Mucosa of descending colon (tissue), 3 donors: ENCODE results near the gene PRKX. TPM values are rescaled to one million over a fixed set of nuclear protein-coding genes. Genes with fewer than 3 reads are reported as not detected.
"Not testable (repeated sequence)": the region's sequence is repeated elsewhere in the genome, so short reads cannot be mapped to it uniquely, and the experiment has no call there.

Source experiments
- ATAC-seq: fragments of 200-7000 bp; cut with Tn5 transposase; one replicate; pipeline ENCODE4 v1.9.1; 2020; ENCODE audit warnings: mild to moderate bottlenecking, moderate library complexity
- DNase-seq, 3 donors: peaks; one replicate each; pipeline ENCODE4 v3.0.0-alpha.2; 2020
- H3K36me3 ChIP-seq: fragments of 200-600 bp; one replicate; pipeline ENCODE4 v1.8.0; 2021; ENCODE audit warnings: low read depth, mild to moderate bottlenecking
- H3K4me1 ChIP-seq: fragments of 200-600 bp; one replicate; pipeline ENCODE4 v1.8.0; 2021; ENCODE audit warnings: low read depth, mild to moderate bottlenecking
- H3K4me3 ChIP-seq: fragments of 200-600 bp; one replicate; pipeline ENCODE4 v1.8.0; 2021; ENCODE audit warnings: mild to moderate bottlenecking
- H3K9me3 ChIP-seq: fragments of 200-600 bp; one replicate; pipeline ENCODE4 v1.8.0; 2021; ENCODE audit warnings: mild to moderate bottlenecking
- CTCF ChIP-seq: fragments of 200-600 bp; IDR thresholded peaks from one replicate; pipeline ENCODE4 v1.8.0; 2022; ENCODE audit warnings: antibody characterized with exemption, mild to moderate bottlenecking
- intact Hi-C, 2 donors: fragments of 100-400 bp; cut with DNase I in 1 of 2; cut with micrococcal nuclease in 1 of 2; formaldehyde crosslinking; loops; one replicate each; pipeline versions ENCODE4 v1.11.0 to v1.11.1; 2022; cut with DNase I, micrococcal nuclease
- total RNA-seq, 3 donors: library from RNA; stranded (reverse); fragmentation: NEBNext Ultra II Directional in 2 of 3; extraction: Animal tissue kit (Norgen Biotek cat#: 25700) in 2 of 3; gene quantifications; one replicate each; pipeline versions ENCODE4 v1.2.1 to v1.2.4, GENCODE V29; 2021 to 2023
- donor health status: DM: no; HTN: no; CAD: no; lungs with moderate emphysema.
- donor health status: DM: no; HTN: no; CAD: no.
- donor health status: DM: no; HTN: yes; CAD: no.

PRKX gene
- total RNA-seq, 3 donors from 2014 or later = 10.5 to 22.4 (median 21.5) TPM

GRCh38 chrX:3717742-3718420, 4.4 kb upstream of the PRKX start:
- Histone ChIP-seq H3K4me3 (no peak overlapping the region), H3K36me3 (no peaks in the 10 kb centered on the region), H3K9me3 (no peaks in the 10 kb centered on the region), H3K4me1 (no peaks in the 10 kb centered on the region)
- DNase-seq (no peak), ATAC-seq (no peak)
- intact Hi-C loops = no loop called here
- TF ChIP-seq CTCF = no peak

GRCh38 chrX:3715921-3716320, 2.5 kb upstream of the PRKX start:
- ATAC-seq (no peak), DNase-seq (no peak)
- Histone ChIP-seq H3K4me1 (no peaks in the 10 kb centered on the region), H3K36me3 (no peaks in the 10 kb centered on the region), H3K9me3 (no peaks in the 10 kb centered on the region), H3K4me3 (no peak overlapping the region)
- TF ChIP-seq CTCF = no peak
- intact Hi-C loops = no loop called here

- ATAC-seq, DNase-seq, H3K4me1 ChIP-seq, H3K9me3 ChIP-seq, H3K4me3 ChIP-seq, intact Hi-C loops, H3K36me3 ChIP-seq: not testable (repeated sequence)
These were observed 1.4 kb upstream of the PRKX start for GRCh38 chrX:3714706-3715479.

GRCh38 chrX:3713937-3714434, 537 bp upstream of the PRKX start:
- intact Hi-C loops = no loop called here
- Histone ChIP-seq H3K4me3 (peak overlapping the region; percentile 57), H3K4me1 (no peaks in the 10 kb centered on the region), H3K9me3 (no peaks in the 10 kb centered on the region), H3K36me3 (no peaks in the 10 kb centered on the region)
- ATAC-seq (peak; percentile 9), DNase-seq (peak in 1 of 3 donors; percentile 31)
- TF ChIP-seq CTCF = no peak

- Histone ChIP-seq H3K4me3 (peak overlapping the region; percentile 57), H3K4me1 (no peaks in the 10 kb centered on the region), H3K9me3 (no peaks in the 10 kb centered on the region), H3K36me3 (no peaks in the 10 kb centered on the region)
- intact Hi-C loops = no loop called here
- DNase-seq = peak in 2 of 3 donors; percentile 54 to 76
- no peak for TF ChIP-seq CTCF
- peak; percentile 56 for ATAC-seq
These were observed 602 bp downstream of the PRKX start for GRCh38 chrX:3712870-3713224.
